ENCODE measurements around the gene DTX2.
"Not testable (repeated sequence)": the region's sequence is repeated elsewhere in the genome, so short reads cannot be mapped to it uniquely, and the experiment has no call there.

DTX2 gene

GRCh38 chr7:76461464-76462101 is at the start of gene DTX2:
Gene DTX2, plus strand, starts transcription at chr7:76461709. Its CDS starts 18,801 bp downstream, at chr7:76480510.
- not testable (repeated sequence) for DNase-seq (ENCODE audit: low spot score)

- DNase-seq (ENCODE audit: low spot score): no peak
These were observed 49.3 kb upstream of the DTX2 start for GRCh38 chr7:76412249-76412648.

GRCh38 chr7:76417654-76418310 is 43.7 kb upstream of the DTX2 start:
- not testable (repeated sequence) for DNase-seq (ENCODE audit: low spot score)

DNA sequence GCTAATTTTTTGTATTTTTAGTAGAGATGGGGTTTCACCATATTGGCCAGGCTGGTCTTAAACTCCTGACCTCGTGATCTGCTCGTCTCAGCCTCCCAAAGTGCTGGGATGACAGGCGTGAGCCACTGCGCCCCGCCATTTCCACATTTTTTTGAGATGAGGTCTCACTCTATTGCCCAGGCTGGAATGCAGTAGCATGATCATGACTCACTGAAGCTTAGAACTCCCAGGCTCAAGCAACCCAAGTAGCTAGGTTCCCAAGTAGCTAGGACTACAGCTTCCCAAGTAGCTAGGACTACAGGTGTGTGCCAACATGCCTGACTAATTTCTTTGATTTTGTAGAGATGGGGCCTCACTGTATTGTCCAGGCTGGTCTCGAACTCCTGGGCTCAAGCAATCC is 40.4 kb upstream of the DTX2 start:
- not testable (repeated sequence) for DNase-seq (ENCODE audit: low spot score)

- DNase-seq (ENCODE audit: low spot score): no peak
These were observed 37.7 kb upstream of the DTX2 start for GRCh38 chr7:76423666-76424412.

DNA sequence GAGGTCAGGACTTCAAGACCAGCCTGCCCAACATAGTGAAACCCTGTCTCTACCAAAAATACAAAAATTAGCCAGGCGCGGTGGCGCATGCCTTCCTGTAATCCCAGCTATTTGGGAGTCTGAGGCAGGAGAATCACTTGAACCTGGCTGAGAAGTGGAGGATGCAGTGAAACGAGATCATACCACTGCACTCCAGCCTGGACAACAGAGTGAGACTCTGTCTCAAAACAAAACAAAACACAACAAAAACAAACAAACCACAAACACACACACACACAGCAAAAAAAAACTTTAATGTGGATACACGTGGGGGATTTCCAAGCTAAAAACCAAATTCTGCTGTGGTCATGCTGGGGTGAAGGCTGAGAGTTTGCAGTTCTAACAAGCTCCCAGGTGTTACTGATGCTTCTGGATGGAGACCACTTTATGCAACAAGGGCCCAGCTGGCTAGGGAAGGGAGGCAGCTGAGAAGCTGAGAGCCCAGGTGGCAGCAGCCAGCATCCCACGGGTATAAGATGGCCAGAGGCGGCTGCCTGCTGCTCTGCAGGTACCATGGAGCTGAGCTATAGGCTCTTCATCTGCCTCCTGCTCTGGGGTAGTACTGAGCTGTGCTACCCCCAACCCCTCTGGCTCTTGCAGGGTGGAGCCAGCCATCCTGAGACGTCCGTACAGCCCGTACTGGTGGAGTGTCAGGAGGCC is 36.9 kb upstream of the DTX2 start, which contains the start of gene ZP3:
ZP3 (plus strand) TSS at position 538 of the 699 bp plus-strand sequence; CDS start at position 553, 15 bp downstream.
- DNase-seq (ENCODE audit: low spot score): no peak

GRCh38 chr7:76425156-76425555 is 36.4 kb upstream of the DTX2 start:
- no peak for DNase-seq (ENCODE audit: low spot score)

GRCh38 chr7:76425558-76425957 is 36.0 kb upstream of the DTX2 start:
- not testable (repeated sequence) for DNase-seq (ENCODE audit: low spot score)

- DNase-seq (ENCODE audit: low spot score): no peak
These were observed 35.3 kb upstream of the DTX2 start for GRCh38 chr7:76426246-76426645.

DNA sequence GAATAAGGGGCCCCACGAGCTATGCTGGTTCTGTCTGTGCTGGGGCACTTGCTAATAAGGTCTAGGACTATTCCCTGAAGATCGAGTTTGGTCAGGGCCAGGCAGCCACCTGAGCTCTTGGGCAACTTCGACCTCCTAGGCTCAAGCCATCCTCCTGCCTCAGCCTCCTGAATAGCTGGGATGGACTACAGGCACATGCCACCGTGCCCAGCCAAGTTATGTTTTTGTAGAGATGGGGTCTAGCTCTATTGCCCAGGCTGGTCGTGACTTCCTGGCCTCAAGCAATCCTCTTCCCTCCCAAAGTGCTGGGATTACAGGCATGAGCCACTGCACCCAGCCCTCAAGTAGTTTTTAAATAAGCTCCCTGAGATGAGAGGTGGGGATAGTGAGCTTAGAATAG is 33.9 kb upstream of the DTX2 start:
- no peak for DNase-seq (ENCODE audit: low spot score)

DNA sequence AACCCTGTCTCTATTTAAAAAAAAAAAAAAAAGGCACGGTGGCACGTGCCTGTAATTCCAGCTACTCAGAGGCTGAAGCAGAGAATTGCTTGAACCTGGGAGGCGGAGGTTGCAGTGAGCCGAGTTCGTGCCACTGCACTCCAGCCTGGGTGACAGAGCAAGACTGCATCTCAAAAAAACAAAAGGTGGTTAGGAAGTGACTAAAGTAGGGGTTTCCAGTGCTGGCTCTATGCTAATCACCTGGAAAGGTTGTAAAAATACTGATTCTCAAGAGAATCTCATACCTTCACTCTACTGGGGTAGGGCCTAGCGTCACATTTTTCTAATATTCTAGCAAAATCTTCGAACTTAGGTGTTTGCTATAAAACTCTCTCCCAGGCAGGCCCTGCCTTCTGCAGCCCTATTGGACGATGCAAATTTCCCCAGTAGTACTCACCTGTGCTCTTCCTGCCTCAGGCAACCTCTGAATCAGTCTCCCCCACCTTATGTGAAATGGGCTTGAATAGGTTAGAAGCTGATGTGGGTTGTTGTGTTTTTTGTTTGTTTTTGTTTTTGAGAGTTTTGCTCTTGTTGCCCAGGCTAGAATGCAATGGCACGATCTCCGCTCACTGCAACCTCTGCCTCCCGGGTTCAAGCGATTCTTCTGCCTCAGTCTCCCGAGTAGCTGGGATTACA is 33.2 kb upstream of the DTX2 start:
- DNase-seq (ENCODE audit: low spot score): no peak

GRCh38 chr7:76428868-76429805 is 32.4 kb upstream of the DTX2 start:
- DNase-seq (ENCODE audit: low spot score): no peak

- no peak for DNase-seq (ENCODE audit: low spot score)
These were observed 31.3 kb upstream of the DTX2 start for GRCh38 chr7:76430211-76430610.

DNA sequence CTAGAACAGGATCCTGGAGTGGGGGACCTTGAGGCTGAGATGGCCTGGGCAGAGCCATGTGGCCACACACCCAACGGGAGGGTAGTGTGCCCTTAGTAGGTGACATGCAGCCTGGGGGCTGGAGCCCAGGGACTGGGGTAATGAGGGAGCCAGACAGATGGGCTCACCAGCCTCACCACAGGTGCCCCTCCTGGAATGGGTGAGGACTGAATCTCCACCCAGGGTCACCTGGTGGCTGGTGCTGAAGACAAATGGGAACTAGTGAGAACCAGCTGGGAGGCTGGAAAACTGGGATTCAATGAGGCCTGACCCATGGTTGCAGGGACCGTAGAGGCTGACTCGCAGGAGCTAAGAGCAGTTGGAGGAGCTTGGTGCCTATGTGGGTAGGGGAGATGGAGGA is 30.7 kb upstream of the DTX2 start:
- DNase-seq (ENCODE audit: low spot score): no peak

DNA sequence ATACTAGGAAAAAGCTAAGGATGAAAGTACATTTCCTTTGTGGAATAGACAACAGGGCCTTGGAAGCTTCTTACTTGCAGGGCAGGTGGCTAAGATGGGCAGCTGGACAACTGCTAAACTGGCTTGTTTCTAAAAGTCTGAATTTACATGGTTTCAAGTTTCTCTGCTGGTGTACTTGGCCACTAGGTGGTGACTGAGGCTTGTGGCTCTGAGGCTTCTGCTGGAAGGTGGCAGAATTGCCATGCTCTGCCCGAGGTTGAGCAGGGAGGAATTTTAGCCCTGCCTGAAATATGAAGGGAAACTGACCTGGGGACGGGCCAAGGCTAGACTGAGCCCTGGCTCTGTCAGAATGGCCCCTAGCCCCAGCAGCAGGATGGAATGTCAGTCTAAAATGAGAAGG is 23.6 kb upstream of the DTX2 start:
- not testable (repeated sequence) for DNase-seq (ENCODE audit: low spot score)

DNA sequence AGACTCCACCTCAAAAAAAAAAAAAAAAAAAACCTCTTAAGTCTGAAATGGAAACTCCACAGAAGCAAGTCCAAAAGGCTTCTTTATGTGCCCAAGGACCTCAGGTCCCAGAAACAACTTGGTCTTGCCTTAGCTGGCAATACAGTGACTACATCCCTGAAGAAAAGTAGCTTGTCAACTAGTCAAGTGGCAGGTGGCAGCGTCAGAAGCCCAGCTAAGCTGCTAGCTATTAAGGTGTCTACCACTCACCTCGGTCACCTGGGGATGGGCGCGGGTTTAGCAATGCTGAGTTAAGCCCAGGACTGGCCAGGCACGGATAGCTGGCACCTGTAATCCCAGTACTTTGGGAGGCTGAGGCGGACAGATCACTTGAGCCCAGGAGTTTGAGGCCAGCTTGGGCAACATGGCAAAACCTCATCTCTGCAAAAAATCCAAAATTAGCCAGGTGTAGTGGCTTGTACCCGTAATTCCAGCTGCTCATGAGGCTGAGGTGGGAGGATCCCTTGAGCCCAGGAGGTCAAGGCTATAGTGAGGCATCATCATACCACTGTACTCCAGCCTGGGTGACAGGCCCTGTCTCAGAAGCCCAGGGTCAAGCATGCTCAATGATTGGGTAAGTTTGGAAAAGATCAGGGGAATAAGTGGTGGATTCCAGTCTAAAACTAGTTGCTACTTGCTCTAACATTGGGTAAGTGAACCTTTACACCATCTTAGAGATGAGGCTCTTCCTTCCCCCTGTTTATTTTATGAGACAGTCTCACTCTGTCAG is 22.2 kb upstream of the DTX2 start:
- not testable (repeated sequence) for DNase-seq (ENCODE audit: low spot score)

GRCh38 chr7:76440404-76440803 is 21.1 kb upstream of the DTX2 start:
- DNase-seq (ENCODE audit: low spot score): not testable (repeated sequence)

DNA sequence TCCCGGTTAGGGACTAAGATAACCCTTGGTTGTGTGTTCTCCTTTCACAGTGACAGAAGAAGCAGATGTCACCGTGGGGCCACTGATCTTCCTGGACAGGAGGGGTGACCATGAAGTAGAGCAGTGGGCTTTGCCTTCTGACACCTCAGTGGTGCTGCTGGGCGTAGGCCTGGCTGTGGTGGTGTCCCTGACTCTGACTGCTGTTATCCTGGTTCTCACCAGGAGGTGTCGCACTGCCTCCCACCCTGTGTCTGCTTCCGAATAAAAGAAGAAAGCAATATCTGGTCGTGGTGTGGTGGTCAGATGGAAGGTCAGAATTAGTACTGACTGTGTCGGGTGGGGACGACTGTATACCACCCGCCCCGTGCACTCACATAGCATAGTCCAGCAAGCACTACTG is 19.7 kb upstream of the DTX2 start:
- not testable (repeated sequence) for DNase-seq (ENCODE audit: low spot score)

DNA sequence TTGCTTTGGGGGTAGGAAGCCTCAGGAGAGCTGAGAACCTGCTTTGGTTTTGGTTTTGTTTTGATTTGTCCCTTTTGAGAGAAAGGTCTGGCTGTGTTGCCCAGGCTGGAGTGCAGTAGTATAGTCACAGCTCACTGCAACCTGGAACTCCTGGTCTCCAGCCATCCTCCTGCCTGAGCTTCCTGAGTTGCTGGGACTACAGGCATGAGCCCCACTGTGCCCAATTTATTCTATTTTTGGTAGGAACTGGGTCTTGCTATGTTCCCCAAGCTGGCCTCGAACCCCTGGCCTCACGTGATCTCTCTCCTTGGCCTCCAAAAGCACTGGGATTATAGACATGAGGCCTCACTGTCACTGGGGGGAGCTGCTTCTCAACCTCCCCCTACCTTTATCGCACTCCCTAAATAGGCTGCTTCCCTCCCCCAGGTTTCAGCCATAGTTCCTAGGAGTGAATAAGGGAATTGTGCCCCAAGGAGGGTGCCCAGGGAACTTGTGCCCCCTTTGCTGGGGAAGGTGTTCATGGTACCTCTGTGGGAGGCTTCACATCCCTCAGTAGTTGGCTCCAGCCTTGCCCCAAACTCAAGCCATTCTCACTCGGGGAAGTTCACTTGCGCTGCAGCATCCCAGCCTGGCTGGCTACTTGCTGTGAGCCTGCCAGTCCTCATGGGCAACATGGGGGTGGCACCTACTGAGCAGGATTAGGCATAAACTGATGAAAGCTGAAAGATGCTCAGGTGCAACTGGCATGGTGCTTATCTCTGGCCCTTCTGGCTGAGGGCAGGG is 18.7 kb upstream of the DTX2 start:
- not testable (repeated sequence) for DNase-seq (ENCODE audit: low spot score)

Data from left forelimb (tissue), 1 donor.